K562 (cell line): ENCODE data around the gene SLC24A3.

Experiments used
- AFF4 ChIP-seq: sonication (generic); formaldehyde crosslinking; IDR thresholded peaks from 2 replicates; pipeline ENCODE4 v1.8.0; 2023; ENCODE audit warnings: mild to moderate bottlenecking, missing genetic modification reagents
- CTCF ChIP-seq, 3 experiments: IDR thresholded peaks in 2 of 3; conservative IDR thresholded peaks in 1 of 3; 2 replicates each; pipeline ENCODE4 v1.5.1; 2011 to 2012; ENCODE audit warnings: low read length in 3 of 3, mild to moderate bottlenecking in 3 of 3, control low read depth in 2 of 3, improper control_type of control experiment in 1 of 3, inconsistent platforms in 1 of 3, low read depth in 1 of 3, mixed read lengths in 1 of 3, moderate library complexity in 1 of 3; ENCODE audit not compliant: insufficient read depth in 2 of 3
- E2F8 ChIP-seq: fragments of 450-650 bp; IDR thresholded peaks from 2 replicates; pipeline ENCODE4 v1.7.1; 2018; ENCODE audit warnings: mild to moderate bottlenecking, low read depth; ENCODE audit not compliant: partially characterized antibody
- EZH2 ChIP-seq: IDR thresholded peaks from 2 replicates; pipeline ENCODE4 v1.6.1; 2012; ENCODE audit warnings: low read depth, mild to moderate bottlenecking, inconsistent platforms, low read length, borderline replicate concordance
- HLTF ChIP-seq: fragments of 450-650 bp; IDR thresholded peaks from 2 replicates; pipeline ENCODE4 v1.6.1; 2016
- PBX2 ChIP-seq, 2 experiments: IDR thresholded peaks in 1 of 2; conservative IDR thresholded peaks in 1 of 2; 2 replicates each; pipeline ENCODE4 v1.6.1; 2016; ENCODE audit warnings: low read depth in 2 of 2, mild to moderate bottlenecking in 1 of 2, missing compliant biosample characterization in 1 of 2, missing genetic modification characterization in 1 of 2, moderate library complexity in 1 of 2
- POLR3A ChIP-seq: IDR thresholded peaks from 2 replicates; pipeline ENCODE4 v1.6.1; 2011; ENCODE audit warnings: borderline replicate concordance, mild to moderate bottlenecking, moderate library complexity; ENCODE audit not compliant: insufficient read length, insufficient read depth; ENCODE audit errors: extremely low read depth
- SIN3A ChIP-seq, 2 experiments: fragments of 150-350 bp in 1 of 2; IDR thresholded peaks; 2 replicates each; pipeline ENCODE4 v1.6.1; 2011 to 2016; ENCODE audit warnings: borderline replicate concordance in 2 of 2, low read depth in 2 of 2, low read length in 2 of 2, mild to moderate bottlenecking in 2 of 2, moderate library complexity in 2 of 2; ENCODE audit not compliant: control insufficient read depth in 1 of 2
- ZNF263 ChIP-seq: sonication (generic); formaldehyde crosslinking; IDR thresholded peaks from 2 replicates; pipeline ENCODE4 v1.8.0; 2022; ENCODE audit warnings: mild to moderate bottlenecking, missing genetic modification reagents, borderline replicate concordance

- TF ChIP-seq CTCF (IDR thresholded peaks at IDR 0.05 in 2 of 3, conservative IDR thresholded peaks at IDR 0.05 in 1 of 3; ENCODE audit: insufficient read depth in 2 of 3, low read depth in 1 of 3, low read length in 3 of 3) (no peak), AFF4 (CRISPR knock-in tag) (no peak), PBX2 (CRISPR knock-in tag; IDR thresholded peaks at IDR 0.05; ENCODE audit: low read depth) (no peak), PBX2 (tag; conservative IDR thresholded peaks at IDR 0.05; ENCODE audit: low read depth) (no peak), E2F8 (no peak), HLTF (no peak), SIN3A (IDR thresholded peaks at IDR 0.05; ENCODE audit: borderline replicate concordance in 2 of 2, control insufficient read depth in 1 of 2, low read depth in 2 of 2, low read length in 2 of 2) (no peak), POLR3A (no peak), ZNF263 (CRISPR knock-in tag) (no peak), EZH2 (no peak)
These were observed 117.6 kb downstream of the SLC24A3 start for GRCh38 chr20:19330038-19330437.
